WTC11 (cell line): ENCODE data around the gene JCHAIN. TPM values are rescaled to one million over a fixed set of nuclear protein-coding genes. Genes with fewer than 3 reads are reported as not detected.
A peak's percentile ranks its signal among the peaks of the same experiment; 100 is the strongest.

Experiments
- ATAC-seq: fragments of 200-7000 bp; cut with Tn5 transposase; 2 replicates; pipeline ENCODE4 v1.10.0; 2021; ENCODE audit warnings: mild to moderate bottlenecking, moderate library complexity
- CTCF ChIA-PET: fragments of 300-600 bp; sonication (Branson Sonifier 250); formaldehyde crosslinking; loops from one replicate; lab custom pipeline; 2021; ENCODE audit warnings: antibody characterized with exemption; lab: Charles Lee
- POLR2A ChIA-PET: fragments of 350-600 bp; sonication (Branson Sonifier 250); formaldehyde crosslinking; loops from one replicate; lab custom pipeline; 2021; ENCODE audit warnings: antibody characterized with exemption; lab: Charles Lee
- DNase-seq: peaks from one replicate; pipeline ENCODE4 v3.0.0; 2021; ENCODE audit warnings: low spot score
- H3K27ac Mint-ChIP-seq: 2 replicates; pipeline ENCODE4 v1.8.0; 2021; ENCODE audit warnings: mixed read lengths
- H3K27me3 Mint-ChIP-seq: 2 replicates; pipeline ENCODE4 v1.8.0; 2021; ENCODE audit warnings: low read depth, mild to moderate bottlenecking, moderate library complexity, mixed read lengths
- H3K36me3 Mint-ChIP-seq: 2 replicates; pipeline ENCODE4 v1.8.0; 2021; ENCODE audit warnings: mixed read lengths
- H3K4me1 Mint-ChIP-seq: 2 replicates; pipeline ENCODE4 v1.8.0; 2022; ENCODE audit warnings: mixed read lengths
- H3K4me3 Mint-ChIP-seq: 2 replicates; pipeline ENCODE4 v1.8.0; 2021; ENCODE audit warnings: mild to moderate bottlenecking, moderate library complexity, mixed read lengths
- H3K9me3 Mint-ChIP-seq: 2 replicates; pipeline ENCODE4 v1.8.0; 2021; ENCODE audit warnings: mixed read lengths
- E2F5 ChIP-seq: sonication (generic); formaldehyde crosslinking; IDR thresholded peaks from 2 replicates; pipeline ENCODE4 v1.8.1; 2022; ENCODE audit warnings: mild to moderate bottlenecking, moderate library complexity, missing genetic modification reagents
- EMX1 ChIP-seq: fragments of 250-450 bp; sonication (Bioruptor Pico); IDR thresholded peaks from 2 replicates; pipeline ENCODE4 v1.8.0; 2021; ENCODE audit warnings: mild to moderate bottlenecking
- ETV6 ChIP-seq: sonication (generic); formaldehyde crosslinking; IDR thresholded peaks from 2 replicates; pipeline ENCODE4 v1.8.1; 2022; ENCODE audit warnings: mild to moderate bottlenecking, missing genetic modification reagents
- FOXP4 ChIP-seq: sonication (generic); formaldehyde crosslinking; IDR thresholded peaks from 2 replicates; pipeline ENCODE4 v1.8.0; 2022; ENCODE audit warnings: mild to moderate bottlenecking, missing genetic modification reagents
- GABPB1 ChIP-seq: sonication (generic); formaldehyde crosslinking; IDR thresholded peaks from 2 replicates; pipeline ENCODE4 v1.8.1; 2023; ENCODE audit warnings: mild to moderate bottlenecking, missing genetic modification reagents
- HMGA2 ChIP-seq: fragments of 250-450 bp; sonication (Bioruptor Pico); IDR thresholded peaks from 2 replicates; pipeline ENCODE4 v1.4.0; 2021; ENCODE audit warnings: mild to moderate bottlenecking, moderate library complexity
- IRF1 ChIP-seq: sonication (generic); formaldehyde crosslinking; IDR thresholded peaks from 2 replicates; pipeline ENCODE4 v1.8.0; 2023; ENCODE audit warnings: missing genetic modification reagents
- MYBL2 ChIP-seq: sonication (generic); formaldehyde crosslinking; IDR thresholded peaks from 2 replicates; pipeline ENCODE4 v1.8.1; 2023; ENCODE audit warnings: mild to moderate bottlenecking, moderate library complexity, missing genetic modification reagents
- RORB ChIP-seq: fragments of 250-450 bp; sonication (Bioruptor Pico); IDR thresholded peaks from 2 replicates; pipeline ENCODE4 v1.9.0; 2021; ENCODE audit warnings: mild to moderate bottlenecking
- ZNF423 ChIP-seq: fragments of 250-450 bp; sonication (Bioruptor Pico); IDR thresholded peaks from 2 replicates; pipeline ENCODE4 v2.1.2; 2022; ENCODE audit warnings: mild to moderate bottlenecking, moderate library complexity
- total RNA-seq: library from RNA; stranded (reverse); gene quantifications from 3 replicates; pipeline ENCODE4 v1.2.3, GENCODE V29; 2021
- TF ChIP-seq, protein P1 (sequence below): fragments of 200-600 bp; IDR thresholded peaks from 2 replicates; pipeline ENCODE4 v1.8.0; 2022; ENCODE audit warnings: antibody characterized with exemption
- TF ChIP-seq, protein P2 (sequence below): sonication (generic); formaldehyde crosslinking; IDR thresholded peaks from 2 replicates; pipeline ENCODE4 v1.8.1; 2022; ENCODE audit warnings: low read depth, mild to moderate bottlenecking, moderate library complexity, missing genetic modification reagents, borderline replicate concordance
- TF ChIP-seq, protein P3 (sequence below): sonication (generic); formaldehyde crosslinking; IDR thresholded peaks from 2 replicates; pipeline ENCODE4 v1.8.0; 2023; ENCODE audit warnings: missing genetic modification reagents, mild to moderate bottlenecking, borderline replicate concordance

The JCHAIN gene
- total RNA-seq, 1 experiment from 2014 or later, result 0.68 TPM

GRCh38 chr4:70715097-70715496 is 48.8 kb upstream of the JCHAIN start:
- H3K4me3 Mint-ChIP-seq, result no peak overlapping the region
- no peak for TF ChIP-seq IRF1 (CRISPR knock-in tag)
- TF ChIP-seq, protein P1, sequence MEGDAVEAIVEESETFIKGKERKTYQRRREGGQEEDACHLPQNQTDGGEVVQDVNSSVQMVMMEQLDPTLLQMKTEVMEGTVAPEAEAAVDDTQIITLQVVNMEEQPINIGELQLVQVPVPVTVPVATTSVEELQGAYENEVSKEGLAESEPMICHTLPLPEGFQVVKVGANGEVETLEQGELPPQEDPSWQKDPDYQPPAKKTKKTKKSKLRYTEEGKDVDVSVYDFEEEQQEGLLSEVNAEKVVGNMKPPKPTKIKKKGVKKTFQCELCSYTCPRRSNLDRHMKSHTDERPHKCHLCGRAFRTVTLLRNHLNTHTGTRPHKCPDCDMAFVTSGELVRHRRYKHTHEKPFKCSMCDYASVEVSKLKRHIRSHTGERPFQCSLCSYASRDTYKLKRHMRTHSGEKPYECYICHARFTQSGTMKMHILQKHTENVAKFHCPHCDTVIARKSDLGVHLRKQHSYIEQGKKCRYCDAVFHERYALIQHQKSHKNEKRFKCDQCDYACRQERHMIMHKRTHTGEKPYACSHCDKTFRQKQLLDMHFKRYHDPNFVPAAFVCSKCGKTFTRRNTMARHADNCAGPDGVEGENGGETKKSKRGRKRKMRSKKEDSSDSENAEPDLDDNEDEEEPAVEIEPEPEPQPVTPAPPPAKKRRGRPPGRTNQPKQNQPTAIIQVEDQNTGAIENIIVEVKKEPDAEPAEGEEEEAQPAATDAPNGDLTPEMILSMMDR, result no peak
- no peak for TF ChIP-seq ZNF423 (CRISPR knock-in tag)
- TF ChIP-seq MYBL2 (CRISPR knock-in tag), result no peak
- no peak for TF ChIP-seq RORB (CRISPR knock-in tag)
- TF ChIP-seq, protein P2, sequence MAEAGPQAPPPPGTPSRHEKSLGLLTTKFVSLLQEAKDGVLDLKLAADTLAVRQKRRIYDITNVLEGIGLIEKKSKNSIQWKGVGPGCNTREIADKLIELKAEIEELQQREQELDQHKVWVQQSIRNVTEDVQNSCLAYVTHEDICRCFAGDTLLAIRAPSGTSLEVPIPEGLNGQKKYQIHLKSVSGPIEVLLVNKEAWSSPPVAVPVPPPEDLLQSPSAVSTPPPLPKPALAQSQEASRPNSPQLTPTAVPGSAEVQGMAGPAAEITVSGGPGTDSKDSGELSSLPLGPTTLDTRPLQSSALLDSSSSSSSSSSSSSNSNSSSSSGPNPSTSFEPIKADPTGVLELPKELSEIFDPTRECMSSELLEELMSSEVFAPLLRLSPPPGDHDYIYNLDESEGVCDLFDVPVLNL, result no peak
- no peak for TF ChIP-seq EMX1
- no peak for TF ChIP-seq HMGA2 (CRISPR knock-in tag)
- TF ChIP-seq, protein P3, sequence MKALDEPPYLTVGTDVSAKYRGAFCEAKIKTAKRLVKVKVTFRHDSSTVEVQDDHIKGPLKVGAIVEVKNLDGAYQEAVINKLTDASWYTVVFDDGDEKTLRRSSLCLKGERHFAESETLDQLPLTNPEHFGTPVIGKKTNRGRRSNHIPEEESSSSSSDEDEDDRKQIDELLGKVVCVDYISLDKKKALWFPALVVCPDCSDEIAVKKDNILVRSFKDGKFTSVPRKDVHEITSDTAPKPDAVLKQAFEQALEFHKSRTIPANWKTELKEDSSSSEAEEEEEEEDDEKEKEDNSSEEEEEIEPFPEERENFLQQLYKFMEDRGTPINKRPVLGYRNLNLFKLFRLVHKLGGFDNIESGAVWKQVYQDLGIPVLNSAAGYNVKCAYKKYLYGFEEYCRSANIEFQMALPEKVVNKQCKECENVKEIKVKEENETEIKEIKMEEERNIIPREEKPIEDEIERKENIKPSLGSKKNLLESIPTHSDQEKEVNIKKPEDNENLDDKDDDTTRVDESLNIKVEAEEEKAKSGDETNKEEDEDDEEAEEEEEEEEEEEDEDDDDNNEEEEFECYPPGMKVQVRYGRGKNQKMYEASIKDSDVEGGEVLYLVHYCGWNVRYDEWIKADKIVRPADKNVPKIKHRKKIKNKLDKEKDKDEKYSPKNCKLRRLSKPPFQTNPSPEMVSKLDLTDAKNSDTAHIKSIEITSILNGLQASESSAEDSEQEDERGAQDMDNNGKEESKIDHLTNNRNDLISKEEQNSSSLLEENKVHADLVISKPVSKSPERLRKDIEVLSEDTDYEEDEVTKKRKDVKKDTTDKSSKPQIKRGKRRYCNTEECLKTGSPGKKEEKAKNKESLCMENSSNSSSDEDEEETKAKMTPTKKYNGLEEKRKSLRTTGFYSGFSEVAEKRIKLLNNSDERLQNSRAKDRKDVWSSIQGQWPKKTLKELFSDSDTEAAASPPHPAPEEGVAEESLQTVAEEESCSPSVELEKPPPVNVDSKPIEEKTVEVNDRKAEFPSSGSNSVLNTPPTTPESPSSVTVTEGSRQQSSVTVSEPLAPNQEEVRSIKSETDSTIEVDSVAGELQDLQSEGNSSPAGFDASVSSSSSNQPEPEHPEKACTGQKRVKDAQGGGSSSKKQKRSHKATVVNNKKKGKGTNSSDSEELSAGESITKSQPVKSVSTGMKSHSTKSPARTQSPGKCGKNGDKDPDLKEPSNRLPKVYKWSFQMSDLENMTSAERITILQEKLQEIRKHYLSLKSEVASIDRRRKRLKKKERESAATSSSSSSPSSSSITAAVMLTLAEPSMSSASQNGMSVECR (CRISPR knock-in tag), result no peak
- no peak for TF ChIP-seq ETV6 (CRISPR knock-in tag)
- no peak for TF ChIP-seq FOXP4 (CRISPR knock-in tag)
- ATAC-seq (no peak), DNase-seq (no peak)
- no peaks in the 10 kb centered on the region for H3K9me3 Mint-ChIP-seq
- CTCF ChIA-PET, result interaction anchor here (0.6 to 2.5 kb wide), 2 partner anchors 21 to 118 kb away, joined by 3 to 9 read pairs; no protein-coding TSS in a partner anchor
- H3K27me3 Mint-ChIP-seq, result no peaks in the 10 kb centered on the region
- peaks cover 36% of the 10 kb centered on the region for H3K4me1 Mint-ChIP-seq
- no peaks in the 10 kb centered on the region for H3K36me3 Mint-ChIP-seq
- no peak overlapping the region for H3K27ac Mint-ChIP-seq
- POLR2A ChIA-PET, result no interaction called here

DNA sequence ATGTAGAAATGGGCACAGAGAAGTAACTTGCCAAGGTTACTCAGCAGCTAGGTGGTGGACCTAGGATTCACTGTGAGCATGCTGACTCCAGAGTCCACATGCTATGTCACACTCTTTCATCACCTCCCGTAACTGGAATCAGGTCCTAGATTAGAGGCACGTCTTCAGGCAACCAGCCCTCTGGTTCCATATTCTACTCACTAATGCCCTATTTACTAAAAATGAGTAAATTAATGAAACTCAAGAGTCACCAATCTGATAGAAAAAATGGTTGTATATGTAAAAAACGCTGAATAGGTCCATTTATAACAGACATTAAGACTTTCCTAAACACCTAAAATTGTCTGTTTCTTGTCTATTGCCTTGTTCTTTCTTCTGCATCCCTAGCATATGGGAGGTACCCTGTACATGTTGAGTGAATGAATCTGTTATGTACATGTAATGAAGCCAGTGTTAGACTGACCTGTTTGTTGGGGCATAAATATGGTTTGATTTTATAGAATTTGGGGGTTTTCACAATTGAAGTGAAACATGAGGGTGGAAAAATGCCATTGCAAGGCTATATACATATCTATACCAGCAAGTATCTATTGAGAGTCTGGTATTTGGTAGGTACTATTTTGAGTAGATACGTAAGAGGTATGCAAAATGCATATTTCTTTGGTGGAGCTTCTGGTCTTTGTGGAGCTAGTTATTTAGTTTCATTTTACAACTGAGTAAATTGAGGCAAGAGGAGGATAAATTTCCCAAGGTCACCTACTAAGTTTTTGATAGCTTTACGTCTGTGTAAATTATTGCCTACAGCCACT is 48.0 kb upstream of the JCHAIN start:
- no peak for ATAC-seq
- H3K9me3 Mint-ChIP-seq, result no peaks in the 10 kb centered on the region
- POLR2A ChIA-PET, result interaction anchor here (0.6 kb wide), 1 partner anchor 9 kb away, joined by 3 read pairs; no protein-coding TSS in a partner anchor

More for the DNA sequence above, 48.0 kb upstream of the JCHAIN start:
- TF ChIP-seq E2F5 (CRISPR knock-in tag) (no peak), GABPB1 (peak; percentile 95)
- H3K27me3 Mint-ChIP-seq, result no peaks in the 10 kb centered on the region
- CTCF ChIA-PET, result interaction anchor here (0.6 to 2.5 kb wide), 2 partner anchors 10 to 21 kb away, joined by 3 to 9 read pairs; no protein-coding TSS in a partner anchor
- no peak overlapping the region for H3K27ac Mint-ChIP-seq
- DNase-seq, result no peak
- H3K36me3 Mint-ChIP-seq, result no peaks in the 10 kb centered on the region
- H3K4me3 Mint-ChIP-seq, result no peak overlapping the region
- peaks cover 42% of the 10 kb centered on the region for H3K4me1 Mint-ChIP-seq
